PC-3 (cell line): ENCODE measurements around the gene SLC2A14.
"Not testable (repeated sequence)": the region's sequence is repeated elsewhere in the genome, so short reads cannot be mapped to it uniquely, and the experiment has no call there.

Experiments
- EZH2 ChIP-seq: fragments of 300-600 bp; sonication (generic); IDR thresholded peaks from one replicate; pipeline ENCODE4 v1.6.1; 2017; ENCODE audit warnings: antibody characterized with exemption, mild to moderate bottlenecking, low read length; ENCODE audit not compliant: unreplicated experiment
- TF ChIP-seq, protein P1 (sequence below): fragments of 300-600 bp; sonication (generic); conservative IDR thresholded peaks from 2 replicates; pipeline ENCODE4 v1.5.1; 2017; ENCODE audit warnings: antibody characterized with exemption, low read depth, mild to moderate bottlenecking, low read length

- not testable (repeated sequence) for TF ChIP-seq EZH2
- TF ChIP-seq, protein P1, sequence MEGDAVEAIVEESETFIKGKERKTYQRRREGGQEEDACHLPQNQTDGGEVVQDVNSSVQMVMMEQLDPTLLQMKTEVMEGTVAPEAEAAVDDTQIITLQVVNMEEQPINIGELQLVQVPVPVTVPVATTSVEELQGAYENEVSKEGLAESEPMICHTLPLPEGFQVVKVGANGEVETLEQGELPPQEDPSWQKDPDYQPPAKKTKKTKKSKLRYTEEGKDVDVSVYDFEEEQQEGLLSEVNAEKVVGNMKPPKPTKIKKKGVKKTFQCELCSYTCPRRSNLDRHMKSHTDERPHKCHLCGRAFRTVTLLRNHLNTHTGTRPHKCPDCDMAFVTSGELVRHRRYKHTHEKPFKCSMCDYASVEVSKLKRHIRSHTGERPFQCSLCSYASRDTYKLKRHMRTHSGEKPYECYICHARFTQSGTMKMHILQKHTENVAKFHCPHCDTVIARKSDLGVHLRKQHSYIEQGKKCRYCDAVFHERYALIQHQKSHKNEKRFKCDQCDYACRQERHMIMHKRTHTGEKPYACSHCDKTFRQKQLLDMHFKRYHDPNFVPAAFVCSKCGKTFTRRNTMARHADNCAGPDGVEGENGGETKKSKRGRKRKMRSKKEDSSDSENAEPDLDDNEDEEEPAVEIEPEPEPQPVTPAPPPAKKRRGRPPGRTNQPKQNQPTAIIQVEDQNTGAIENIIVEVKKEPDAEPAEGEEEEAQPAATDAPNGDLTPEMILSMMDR, result not testable (repeated sequence)
Observed at GRCh38 chr12:7843149-7843548, 29.6 kb downstream of the SLC2A14 start.
